Mesothelial cell of epicardium (in vitro differentiated cells): Measurements from ENCODE around the gene IGFBP7. TPM values are rescaled to one million over a fixed set of nuclear protein-coding genes. Genes with fewer than 3 reads are reported as not detected.

Experiments used
- DNase-seq, 2 experiments: peaks; one replicate each; pipeline ENCODE4 v3.0.0; 2021; ENCODE audit warnings: low spot score in 2 of 2; ENCODE audit not compliant: unreplicated experiment in 2 of 2
- H3K27ac Mint-ChIP-seq: 2 replicates; pipeline ENCODE4 v1.8.0; 2021; ENCODE audit warnings: mixed read lengths
- H3K27me3 Mint-ChIP-seq: 2 replicates; pipeline ENCODE4 v1.8.0; 2021; ENCODE audit warnings: low read depth, mixed read lengths
- H3K36me3 Mint-ChIP-seq: 2 replicates; pipeline ENCODE4 v1.8.0; 2021; ENCODE audit warnings: mixed read lengths
- H3K4me1 Mint-ChIP-seq: 2 replicates; pipeline ENCODE4 v1.8.0; 2021; ENCODE audit warnings: mixed read lengths
- H3K4me3 Mint-ChIP-seq: 2 replicates; pipeline ENCODE4 v1.8.0; 2021; ENCODE audit warnings: mild to moderate bottlenecking, moderate library complexity, mixed read lengths
- H3K9me3 Mint-ChIP-seq: 2 replicates; pipeline ENCODE4 v1.8.0; 2021; ENCODE audit warnings: mixed read lengths
- CTCF ChIP-seq: fragments of 200-600 bp; sonication (generic); IDR thresholded peaks from one replicate; pipeline ENCODE4 v1.5.0; 2021; ENCODE audit warnings: antibody characterized with exemption; ENCODE audit not compliant: unreplicated experiment
- total RNA-seq: library from RNA; stranded (reverse); gene quantifications from 3 replicates; pipeline ENCODE4 v1.2.1, GENCODE V29; 2021

The IGFBP7 gene
- total RNA-seq, 1 donor from 2014 or later = 114 TPM

- H3K36me3 Mint-ChIP-seq = no peaks in the 10 kb centered on the region
- no peaks in the 10 kb centered on the region for H3K27me3 Mint-ChIP-seq
- peak overlapping the region; percentile 81 for H3K27ac Mint-ChIP-seq
- no peak for TF ChIP-seq CTCF
- no peak for DNase-seq
- H3K9me3 Mint-ChIP-seq = no peaks in the 10 kb centered on the region
- no peak overlapping the region for H3K4me3 Mint-ChIP-seq
- H3K4me1 Mint-ChIP-seq = peaks cover 80% of the 10 kb centered on the region
These were observed 12.5 kb downstream of the IGFBP7 start for GRCh38 chr4:57097711-57098110.

- Mint-ChIP-seq H3K27ac (no peak overlapping the region), H3K36me3 (no peaks in the 10 kb centered on the region), H3K27me3 (no peaks in the 10 kb centered on the region), H3K4me3 (no peak overlapping the region), H3K4me1 (peaks cover 72% of the 10 kb centered on the region), H3K9me3 (no peaks in the 10 kb centered on the region)
- no peak for TF ChIP-seq CTCF
- no peak for DNase-seq
These were observed 14.2 kb downstream of the IGFBP7 start for GRCh38 chr4:57095956-57096355.

- H3K27me3 Mint-ChIP-seq = no peaks in the 10 kb centered on the region
- peaks cover 65% of the 10 kb centered on the region for H3K4me1 Mint-ChIP-seq
- no peak for DNase-seq
- H3K4me3 Mint-ChIP-seq = no peak overlapping the region
- H3K9me3 Mint-ChIP-seq = no peaks in the 10 kb centered on the region
- TF ChIP-seq CTCF = no peak
- no peaks in the 10 kb centered on the region for H3K36me3 Mint-ChIP-seq
- no peak overlapping the region for H3K27ac Mint-ChIP-seq
These were observed 14.9 kb downstream of the IGFBP7 start for GRCh38 chr4:57095245-57095644.

- peaks cover 64% of the 10 kb centered on the region for H3K4me1 Mint-ChIP-seq
- DNase-seq = no peak
- H3K27ac Mint-ChIP-seq = no peak overlapping the region
These were observed 15.4 kb downstream of the IGFBP7 start for GRCh38 chr4:57094832-57095223.

DNA sequence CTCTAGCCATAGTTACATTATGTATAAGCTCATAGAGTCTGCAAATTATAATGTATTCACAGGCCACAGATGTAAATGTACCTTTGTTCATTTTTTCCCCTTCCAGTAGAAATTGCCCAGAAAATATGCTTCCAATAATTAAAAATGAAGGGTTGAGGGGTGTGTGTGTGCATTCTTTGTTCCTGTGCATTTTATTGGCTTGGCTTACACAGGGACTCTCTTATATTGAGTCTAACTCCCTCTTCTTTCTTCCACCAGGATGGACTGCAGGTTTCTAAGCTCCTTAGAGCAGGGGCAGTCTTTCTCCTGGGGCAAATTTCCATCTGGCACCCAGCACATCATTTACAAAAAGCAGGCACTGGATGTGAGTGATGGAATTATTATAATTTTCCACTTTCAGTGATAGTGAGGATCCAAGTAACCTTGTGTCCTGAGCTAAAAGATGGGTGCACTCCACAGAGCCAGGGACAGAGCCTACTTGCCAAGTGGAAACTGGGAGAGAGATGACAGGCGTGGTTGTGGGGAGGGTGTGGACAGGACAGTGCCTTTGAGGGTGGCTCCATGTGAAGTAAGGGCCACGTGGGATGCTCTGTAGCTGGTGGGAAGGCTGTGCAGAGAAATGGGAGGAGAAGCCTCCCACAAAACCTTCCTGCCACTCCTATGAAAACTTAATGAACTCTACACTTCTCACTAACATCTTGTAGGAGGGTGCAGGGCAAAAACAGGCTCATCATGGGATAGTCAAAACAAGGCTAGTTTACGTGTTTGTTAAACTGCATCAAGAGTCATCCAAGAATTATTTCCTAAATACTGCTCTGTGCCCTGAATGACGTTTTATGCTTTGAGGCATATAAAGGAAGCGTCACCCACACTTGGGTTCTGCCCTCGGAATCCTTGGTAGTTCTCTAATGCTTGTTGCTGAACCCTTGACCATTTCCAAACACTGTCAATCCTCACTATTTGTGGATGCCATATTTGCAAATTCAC is 16.0 kb downstream of the IGFBP7 start:
- no peak for TF ChIP-seq CTCF
- no peaks in the 10 kb centered on the region for H3K27me3 Mint-ChIP-seq
- H3K9me3 Mint-ChIP-seq = no peaks in the 10 kb centered on the region
- DNase-seq = no peak
- H3K27ac Mint-ChIP-seq = no peak overlapping the region
- no peak overlapping the region for H3K4me3 Mint-ChIP-seq
- peaks cover 61% of the 10 kb centered on the region for H3K4me1 Mint-ChIP-seq
- no peaks in the 10 kb centered on the region for H3K36me3 Mint-ChIP-seq

More at GRCh38 chr4:57094832-57095223, 15.4 kb downstream of the IGFBP7 start:
- no peaks in the 10 kb centered on the region for H3K36me3 Mint-ChIP-seq
- no peaks in the 10 kb centered on the region for H3K9me3 Mint-ChIP-seq
- TF ChIP-seq CTCF = no peak
- no peaks in the 10 kb centered on the region for H3K27me3 Mint-ChIP-seq
- no peak overlapping the region for H3K4me3 Mint-ChIP-seq
